CD14-positive monocyte (primary cell): ENCODE measurements around the gene USP30. TPM values are rescaled to one million over a fixed set of nuclear protein-coding genes. Genes with fewer than 3 reads are reported as not detected.

Experiments
- DNase-seq, 3 donors: peaks; one replicate each; pipeline ENCODE4 v3.0.0-alpha.2; 2011 to 2022
- H2AFZ ChIP-seq: 2 replicates; pipeline ENCODE4 v1.6.0; 2012; ENCODE audit warnings: mild to moderate bottlenecking, low read depth, low read length, inconsistent platforms; ENCODE audit not compliant: insufficient read depth, poor library complexity, severe bottlenecking
- H3K27ac ChIP-seq, 2 donors: 1 replicate in 1 of 2; 2 replicates in 1 of 2; pipeline ENCODE4 v1.5.1; 2012 to 2013; ENCODE audit warnings: low read length in 2 of 2, control low read depth in 1 of 2, inconsistent platforms in 1 of 2, low read depth in 1 of 2, mild to moderate bottlenecking in 1 of 2
- H3K27me3 ChIP-seq, 2 donors: one replicate each; pipeline versions ENCODE4 v1.6.0 to v1.6.1; 2011 to 2013; ENCODE audit warnings: low read length in 2 of 2; ENCODE audit not compliant: control insufficient read depth in 2 of 2, insufficient read depth in 2 of 2
- H3K36me3 ChIP-seq, 2 donors: replicated peaks in 1 of 2; 1 replicate in 1 of 2; 2 replicates in 1 of 2; pipeline versions ENCODE4 v1.5.1 to v1.6.1; 2012 to 2013; ENCODE audit warnings: low read length in 2 of 2, control low read depth in 1 of 2, inconsistent platforms in 1 of 2, mild to moderate bottlenecking in 1 of 2; ENCODE audit not compliant: insufficient read depth in 2 of 2, control insufficient read depth in 1 of 2
- H3K4me1 ChIP-seq, 2 donors: 1 replicate in 1 of 2; 2 replicates in 1 of 2; pipeline versions ENCODE4 v1.5.1 to v1.6.1; 2012 to 2013; ENCODE audit warnings: low read length in 2 of 2, control low read depth in 1 of 2, inconsistent platforms in 1 of 2, mild to moderate bottlenecking in 1 of 2, moderate library complexity in 1 of 2; ENCODE audit not compliant: insufficient read depth in 2 of 2, control insufficient read depth in 1 of 2
- H3K4me2 ChIP-seq: replicated peaks from 2 replicates; pipeline ENCODE3; 2012; ENCODE audit warnings: low read length, moderate library complexity, mild to moderate bottlenecking; ENCODE audit not compliant: poor library complexity, severe bottlenecking; ENCODE audit errors: extremely low read depth
- H3K4me3 ChIP-seq, 3 experiments: fragments of 200-600 bp in 1 of 3; sonication (generic) in 1 of 3; replicated peaks in 1 of 3; 1 replicate in 2 of 3; 2 replicates in 1 of 3; pipeline ENCODE4 v1.5.1; 2011 to 2013; ENCODE audit warnings: low read length in 3 of 3, mild to moderate bottlenecking in 3 of 3, control low read depth in 2 of 3, low read depth in 2 of 3, inconsistent platforms in 1 of 3, moderate library complexity in 1 of 3
- H3K79me2 ChIP-seq: 2 replicates; pipeline ENCODE4 v1.6.0; 2012; ENCODE audit warnings: mild to moderate bottlenecking, control low read depth, inconsistent platforms, low read length, moderate library complexity; ENCODE audit not compliant: insufficient read depth
- H3K9ac ChIP-seq: 2 replicates; pipeline ENCODE4 v1.6.0; 2017; ENCODE audit warnings: low read length, mild to moderate bottlenecking; ENCODE audit not compliant: insufficient read depth, poor library complexity, severe bottlenecking
- H3K9me3 ChIP-seq, 2 donors: replicated peaks in 1 of 2; 1 replicate in 1 of 2; 2 replicates in 1 of 2; pipeline versions ENCODE4 v1.5.1 to v1.6.1; 2012 to 2013; ENCODE audit warnings: low read length in 2 of 2, control low read depth in 1 of 2; ENCODE audit not compliant: control insufficient read depth in 1 of 2, insufficient read depth in 1 of 2
- H4K20me1 ChIP-seq: 2 replicates; pipeline ENCODE4 v1.6.0; 2012; ENCODE audit warnings: mild to moderate bottlenecking, low read length, control low read depth, moderate library complexity; ENCODE audit not compliant: insufficient read depth
- H3K27ac Mint-ChIP-seq, 7 donors: one replicate each; pipeline ENCODE4 v1.8.0; 2020; ENCODE audit warnings: mild to moderate bottlenecking in 7 of 7, mixed read lengths in 7 of 7, moderate library complexity in 6 of 7, inconsistent platforms in 2 of 7
- H3K27me3 Mint-ChIP-seq, 3 donors: one replicate each; pipeline ENCODE4 v1.8.0; 2021 to 2022; ENCODE audit warnings: low read depth in 3 of 3, mild to moderate bottlenecking in 3 of 3, mixed read lengths in 3 of 3, moderate library complexity in 3 of 3, inconsistent platforms in 1 of 3
- H3K36me3 Mint-ChIP-seq, 2 donors: one replicate each; pipeline ENCODE4 v1.8.0; 2020; ENCODE audit warnings: mixed read lengths in 2 of 2, inconsistent platforms in 1 of 2, mild to moderate bottlenecking in 1 of 2
- H3K4me1 Mint-ChIP-seq: one replicate; pipeline ENCODE4 v1.8.0; 2020; ENCODE audit warnings: mild to moderate bottlenecking, mixed read lengths
- H3K4me3 Mint-ChIP-seq, 2 donors: one replicate each; pipeline ENCODE4 v1.8.0; 2020; ENCODE audit warnings: mild to moderate bottlenecking in 2 of 2, mixed read lengths in 2 of 2, moderate library complexity in 1 of 2
- H3K9me3 Mint-ChIP-seq, 7 donors: one replicate each; pipeline ENCODE4 v1.8.0; 2020 to 2022; ENCODE audit warnings: mixed read lengths in 7 of 7, mild to moderate bottlenecking in 6 of 7, moderate library complexity in 6 of 7, inconsistent platforms in 2 of 7
- CTCF ChIP-seq: fragments of 200-600 bp; IDR thresholded peaks from one replicate; pipeline ENCODE4 v1.8.0; 2022; ENCODE audit warnings: antibody characterized with exemption, mild to moderate bottlenecking
- WGBS: methylation state at CpG from one replicate; pipeline ENCODE4 v1.1.5; 2013; ENCODE audit warnings: missing lambda C conversion rate; ENCODE audit not compliant: insufficient coverage; 5-methylcytosine and 5-hydroxymethylcytosine counted together
- intact Hi-C, 2 donors: fragments of 100-400 bp; cut with micrococcal nuclease; formaldehyde crosslinking; loops; one replicate each; pipeline versions ENCODE4 v1.15.0 to v1.15.1; 2023
- polyA plus RNA-seq, 3 donors: library from polyadenylated mRNA; depleted of rRNA in 1 of 3; unstranded in 2 of 3; stranded (reverse) in 1 of 3; fragments of 300-500 nt in 2 of 3; fragments of >200 nt in 1 of 3; fragmentation: Illumina TruSeq in 2 of 3; gene quantifications; 1 replicate in 2 of 3; 2 replicates in 1 of 3; pipeline ENCODE4 v1.2.3, GENCODE V29; 2012 to 2021

The USP30 gene
- polyA plus RNA-seq, 3 donors = 4.5 to 8.2 (median 6.8) TPM

- H3K9me3 Mint-ChIP-seq = peaks cover 0 to 4% (median 1%) of the 10 kb centered on the region in 7 donors
- no peak overlapping the region for H3K9ac ChIP-seq
- intact Hi-C loops = no loop called here
- H4K20me1 ChIP-seq = no peaks in the 10 kb centered on the region
- TF ChIP-seq CTCF = no peak
- H3K9me3 ChIP-seq = no peaks in the 10 kb centered on the region
- no peaks in the 10 kb centered on the region for H3K4me1 ChIP-seq
- WGBS = 100% methylated on average over 1 of the region's 3 CpGs
- H3K36me3 Mint-ChIP-seq = peaks cover 28 to 41% of the 10 kb centered on the region in 2 donors
- H3K79me2 ChIP-seq = no peaks in the 10 kb centered on the region
- no peak overlapping the region for H3K4me2 ChIP-seq
- H3K4me1 Mint-ChIP-seq = no peaks in the 10 kb centered on the region
- no peaks in the 10 kb centered on the region for H3K27me3 ChIP-seq
- H2AFZ ChIP-seq = no peak overlapping the region
- H3K27ac Mint-ChIP-seq = no peak overlapping the region
- no peak overlapping the region for H3K4me3 ChIP-seq
- H3K4me3 Mint-ChIP-seq = no peak overlapping the region
- peaks cover 21 to 36% of the 10 kb centered on the region in 2 donors for H3K36me3 ChIP-seq
- no peak for DNase-seq
- H3K27me3 Mint-ChIP-seq = peaks cover 0 to 2% (median 1%) of the 10 kb centered on the region in 3 donors
- H3K27ac ChIP-seq = no peak overlapping the region
Measured at GRCh38 chr12:109064143-109064542, 11.8 kb downstream of the USP30 start.

GRCh38 chr12:109065154-109065852 lies 12.9 kb downstream of the USP30 start:
- no peak overlapping the region for H3K9ac ChIP-seq

More at GRCh38 chr12:109065154-109065852, 12.9 kb downstream of the USP30 start:
- Histone ChIP-seq H4K20me1 (no peaks in the 10 kb centered on the region), H2AFZ (no peak overlapping the region), H3K27me3 (no peaks in the 10 kb centered on the region), H3K4me3 (no peak overlapping the region), H3K4me1 (no peaks in the 10 kb centered on the region), H3K36me3 (peaks cover 18 to 40% of the 10 kb centered on the region in 2 donors), H3K9me3 (no peaks in the 10 kb centered on the region), H3K79me2 (no peaks in the 10 kb centered on the region), H3K4me2 (no peak overlapping the region), H3K27ac (no peak overlapping the region)
- WGBS = 100% methylated on average over 1 of the region's 5 CpGs
- intact Hi-C loops = no loop called here
- H3K27me3 Mint-ChIP-seq = peaks cover 0 to 2% (median 1%) of the 10 kb centered on the region in 3 donors
- no peak overlapping the region for H3K27ac Mint-ChIP-seq
- H3K4me3 Mint-ChIP-seq = no peak overlapping the region
- H3K4me1 Mint-ChIP-seq = no peaks in the 10 kb centered on the region
- DNase-seq = no peak
- peaks cover 0 to 4% (median 1%) of the 10 kb centered on the region in 7 donors for H3K9me3 Mint-ChIP-seq
- H3K36me3 Mint-ChIP-seq = peaks cover 34 to 50% of the 10 kb centered on the region in 2 donors
- TF ChIP-seq CTCF = no peak
